ENCODE measurements around the gene HSPA1B. TPM values are rescaled to one million over a fixed set of nuclear protein-coding genes. Genes with fewer than 3 reads are reported as not detected.
"Not testable (repeated sequence)": the region's sequence is repeated elsewhere in the genome, so short reads cannot be mapped to it uniquely, and the experiment has no call there.

Gene HSPA1B
- total and polyA plus RNA-seq, 2 of the 4 experiments (the other 2 are of a cell fraction), result 61.1 to 93.6 TPM

DNA sequence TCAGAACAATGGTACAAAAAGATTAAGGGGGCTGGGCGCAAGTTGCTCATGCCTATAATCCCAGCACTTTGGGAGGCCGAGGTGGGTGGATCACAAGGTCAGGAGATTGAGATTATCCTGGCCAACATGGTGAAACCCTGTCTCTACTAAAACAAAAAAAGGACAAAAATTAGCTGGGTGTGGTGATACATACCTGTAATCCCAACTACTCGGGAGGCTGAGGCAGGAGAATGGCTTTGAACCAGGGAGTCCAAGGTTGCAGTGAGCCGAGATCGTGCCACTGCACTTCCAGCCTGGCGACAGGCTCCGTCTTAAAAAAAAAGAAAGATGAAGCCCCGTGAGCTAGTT lies 12.2 kb downstream of the HSPA1B start:
- in situ Hi-C loops (cut with MboI; ENCODE audit: low sequenced_read_pairs), result loop anchor here (10.0 kb wide), 2 partner anchors 155 to 295 kb away; partner anchors contain the start of genes ATP6V1G2, DDX39B, LY6G5C and NFKBIL1
- H3K9me3 ChIP-seq (ENCODE audit: control insufficient read depth, insufficient read depth, low read length); BruUV-seq (replicated peaks): not testable (repeated sequence)

More for the DNA sequence above, 12.2 kb downstream of the HSPA1B start:
- H3K14ac ChIP-seq (replicated peaks; ENCODE audit: low read depth, low read length); H2AFZ ChIP-seq (replicated peaks; ENCODE audit: low read length, poor library complexity); H3K4me3 ChIP-seq (ENCODE audit: insufficient read depth, low read depth, low read length); ATAC-seq (ENCODE audit: low read depth); H2AK9ac ChIP-seq (replicated peaks; ENCODE audit: low read depth, low read length, poor library complexity); H2AK5ac ChIP-seq (ENCODE audit: low read depth, low read length); H4K8ac ChIP-seq (ENCODE audit: low read depth in 2 of 2, low read length in 2 of 2); H2BK5ac ChIP-seq (ENCODE audit: low read depth, low read length, poor library complexity, severe bottlenecking); H3K18ac ChIP-seq (ENCODE audit: low read depth, low read length); H4K91ac ChIP-seq (ENCODE audit: insufficient read depth, low read depth, low read length); H3K56ac ChIP-seq (ENCODE audit: extremely low read depth, insufficient read depth, low read length); H3K27ac ChIP-seq (ENCODE audit: insufficient read depth, low read length); H3K4me2 ChIP-seq (ENCODE audit: low read depth, low read length); H2BK20ac ChIP-seq (ENCODE audit: low read depth, low read length); H2BK15ac ChIP-seq (ENCODE audit: low read depth, low read length); H3K9ac ChIP-seq (ENCODE audit: low read depth, low read length); dilution Hi-C loops (cut with HindIII; ENCODE audit: low sequenced_read_pairs, unreplicated experiment); H3K9me1 ChIP-seq (ENCODE audit: insufficient read depth, low read length); H3K4ac ChIP-seq (ENCODE audit: low read depth, low read length); H3K23ac ChIP-seq (ENCODE audit: low read depth, low read length); H4K5ac ChIP-seq (ENCODE audit: low read depth, low read length); H2BK120ac ChIP-seq (ENCODE audit: low read depth, low read length); H3K27me3 ChIP-seq (ENCODE audit: control insufficient read depth, insufficient read depth, low read length); intact Hi-C loops (cut with micrococcal nuclease); DNase-seq: not testable (repeated sequence)
- Histone ChIP-seq H3K79me1 (ENCODE audit: low read depth in 1 of 2, low read length in 2 of 2) (peaks cover 22 to 43% of the 10 kb centered on the region in 2 experiments; a peak in 3 of 4 replicates), H3K4me1 (ENCODE audit: control insufficient read depth, insufficient read depth, low read length) (peaks cover 11% of the 10 kb centered on the region), H3K36me3 (ENCODE audit: control insufficient read depth, insufficient read depth, low read length) (peaks cover 43% of the 10 kb centered on the region), H4K20me1 (ENCODE audit: insufficient read depth, low read length) (peaks cover 55% of the 10 kb centered on the region)
- ChIA-PET CTCF (interaction anchor here (0.7 kb wide), 1 partner anchor 48 kb away, joined by 3 read pairs; no protein-coding TSS in a partner anchor), POLR2A (ENCODE audit: unreplicated experiment) (interaction anchor here (0.5 to 0.9 kb wide), 2 partner anchors 23 to 1298 kb away, joined by 3 read pairs; partner anchors contain the start of gene NEU1)
- WGBS, 2 experiments (ENCODE audit: extremely low coverage in 2 of 2, insufficient read length in 1 of 2), result no CpG with 5 or more reads among the region's 8 CpGs

All from IMR-90 (cell line).